ENCODE measurements around the gene RAE1. TPM values are rescaled to one million over a fixed set of nuclear protein-coding genes. Genes with fewer than 3 reads are reported as not detected.

The RAE1 gene
- total RNA-seq, 1 experiment from 2014 or later, result 34.5 TPM

DNA sequence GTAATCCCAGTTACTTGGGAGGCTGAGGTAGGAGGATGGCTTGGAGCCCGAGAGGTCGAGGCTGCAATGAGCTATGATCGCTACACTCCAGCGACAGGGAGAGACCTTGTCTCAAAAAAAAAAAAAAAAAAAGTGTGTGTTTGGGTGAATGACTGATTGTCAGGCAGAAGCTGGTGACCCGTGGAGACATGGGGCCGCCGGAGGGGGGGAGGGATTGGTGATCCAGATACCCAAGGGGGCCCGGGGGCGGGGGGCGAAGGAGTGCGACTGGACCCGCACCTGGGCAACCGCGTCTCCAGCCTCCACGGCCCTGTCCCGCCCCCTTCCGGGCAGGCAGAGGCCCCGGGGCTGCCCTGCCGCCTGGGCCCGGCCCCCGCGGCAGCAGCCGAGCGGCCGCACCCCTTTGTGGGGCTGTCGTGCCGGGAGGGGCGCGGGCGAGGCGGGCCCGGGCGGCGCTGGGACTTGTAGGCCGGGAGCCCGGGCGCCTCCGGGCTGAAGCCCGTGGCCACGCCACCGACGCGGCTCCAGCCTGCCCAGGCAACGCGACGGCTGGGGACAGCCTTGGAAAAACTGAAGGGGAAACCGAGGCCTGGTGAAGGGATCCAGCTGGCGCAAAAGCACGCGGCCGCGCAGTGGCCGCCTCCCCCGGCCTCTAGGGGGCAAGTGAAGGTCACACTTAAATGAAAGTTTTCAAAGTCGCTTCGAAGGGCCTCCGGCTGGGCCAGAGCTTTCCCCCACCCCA lies 38.1 kb downstream of the RAE1 start:
- peak; percentile 39; the same call in 1 of the 2 replicates for TF ChIP-seq POLR2AphosphoS5 (IDR thresholded peaks at IDR 0.05; ENCODE audit: low read depth, low read length)
- TF ChIP-seq, protein P1, sequence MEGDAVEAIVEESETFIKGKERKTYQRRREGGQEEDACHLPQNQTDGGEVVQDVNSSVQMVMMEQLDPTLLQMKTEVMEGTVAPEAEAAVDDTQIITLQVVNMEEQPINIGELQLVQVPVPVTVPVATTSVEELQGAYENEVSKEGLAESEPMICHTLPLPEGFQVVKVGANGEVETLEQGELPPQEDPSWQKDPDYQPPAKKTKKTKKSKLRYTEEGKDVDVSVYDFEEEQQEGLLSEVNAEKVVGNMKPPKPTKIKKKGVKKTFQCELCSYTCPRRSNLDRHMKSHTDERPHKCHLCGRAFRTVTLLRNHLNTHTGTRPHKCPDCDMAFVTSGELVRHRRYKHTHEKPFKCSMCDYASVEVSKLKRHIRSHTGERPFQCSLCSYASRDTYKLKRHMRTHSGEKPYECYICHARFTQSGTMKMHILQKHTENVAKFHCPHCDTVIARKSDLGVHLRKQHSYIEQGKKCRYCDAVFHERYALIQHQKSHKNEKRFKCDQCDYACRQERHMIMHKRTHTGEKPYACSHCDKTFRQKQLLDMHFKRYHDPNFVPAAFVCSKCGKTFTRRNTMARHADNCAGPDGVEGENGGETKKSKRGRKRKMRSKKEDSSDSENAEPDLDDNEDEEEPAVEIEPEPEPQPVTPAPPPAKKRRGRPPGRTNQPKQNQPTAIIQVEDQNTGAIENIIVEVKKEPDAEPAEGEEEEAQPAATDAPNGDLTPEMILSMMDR (IDR thresholded peaks at IDR 0.05), result no peak; the same call in 1 of the 2 replicates
- ATAC-seq (peak; percentile 86), DNase-seq (ENCODE audit: low read depth, low spot score) (no peak)
- no TSS peak for BruUV-seq (replicated peaks)
- ChIA-PET POLR2A (no interaction called here), CTCF (no interaction called here)
- intact Hi-C loops (cut with micrococcal nuclease; ENCODE audit: unreplicated experiment) (no loop called here), in situ Hi-C loops (cut with HindIII; ENCODE audit: low pct_unique_long_range_greater_than_20kb, low sequenced_read_pairs) (no loop called here)
- Histone ChIP-seq H3K27me3 (ENCODE audit: control insufficient read depth, insufficient read depth, low read length) (no peaks in the 10 kb centered on the region), H3K9me3 (ENCODE audit: control insufficient read depth, insufficient read depth, low read depth, low read length) (no peaks in the 10 kb centered on the region), H3K4me3 (ENCODE audit: low read depth in 2 of 2, low read length in 2 of 2) (peak overlapping the region; percentile 27 to 54), H3K4me1 (ENCODE audit: control insufficient read depth, insufficient read depth, low read length) (peaks cover 20% of the 10 kb centered on the region), H3K27ac (ENCODE audit: low read length) (peak overlapping the region; percentile 89), H3K36me3 (ENCODE audit: control insufficient read depth, insufficient read depth, low read length) (peaks cover 2% of the 10 kb centered on the region)

DNA sequence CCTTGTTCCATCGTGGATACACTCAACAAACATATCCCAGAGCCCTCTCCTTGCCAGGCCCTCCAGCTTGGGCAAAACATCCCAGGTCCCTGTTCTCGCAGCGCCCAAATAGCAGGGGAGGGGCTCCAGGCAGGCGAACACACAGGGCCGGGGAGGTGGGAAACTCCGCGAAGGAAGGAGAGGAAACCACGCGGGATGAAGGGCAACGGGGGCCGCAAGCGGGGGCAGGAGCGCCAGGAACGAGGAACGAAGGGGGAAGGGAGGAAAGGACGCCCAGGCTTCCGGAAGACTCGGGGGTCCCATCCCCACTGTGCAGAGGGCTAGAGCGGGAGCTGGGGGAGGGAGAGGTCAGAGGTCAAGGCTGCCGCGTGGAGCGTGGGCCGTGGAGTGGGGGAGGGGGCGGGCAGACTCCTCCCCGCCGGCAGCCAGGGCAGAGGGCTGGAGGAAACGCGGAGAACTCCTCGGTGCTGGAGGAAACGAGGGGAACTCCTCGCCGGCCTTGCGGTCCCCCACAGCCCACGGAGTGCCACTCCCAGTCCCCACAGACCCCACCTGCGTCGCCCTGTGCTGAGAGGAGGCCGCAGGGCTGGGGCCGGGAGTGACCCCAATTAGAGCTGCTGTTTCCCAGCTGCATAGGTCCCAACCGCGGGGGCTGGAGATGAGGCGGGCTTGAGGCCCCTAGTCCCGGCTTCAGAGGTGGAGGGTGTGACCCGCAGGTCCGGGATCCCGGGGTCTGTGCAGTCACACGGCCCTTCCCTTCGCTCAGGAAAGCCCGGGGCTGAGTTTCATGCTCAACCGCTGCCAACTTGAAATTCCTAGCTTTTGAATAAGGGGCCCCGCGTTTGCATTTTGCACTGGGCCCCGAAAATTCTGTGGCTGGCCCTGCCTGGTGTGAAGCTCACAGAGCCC lies 38.9 kb downstream of the RAE1 start:
- peaks cover 2% of the 10 kb centered on the region; the same call in 1 of the 2 replicates for H3K36me3 ChIP-seq (ENCODE audit: control insufficient read depth, insufficient read depth, low read length)
- H3K9me3 ChIP-seq (ENCODE audit: control insufficient read depth, insufficient read depth, low read depth, low read length), result no peaks in the 10 kb centered on the region
- intact Hi-C loops (cut with micrococcal nuclease; ENCODE audit: unreplicated experiment), result no loop called here
- no TSS peak for BruUV-seq (replicated peaks)
- in situ Hi-C loops (cut with HindIII; ENCODE audit: low pct_unique_long_range_greater_than_20kb, low sequenced_read_pairs), result no loop called here
- ChIA-PET CTCF (interaction anchor here (1.0 kb wide), 1 partner anchor 109 kb away, joined by 3 read pairs; no protein-coding TSS in a partner anchor), POLR2A (no interaction called here)
- no peaks in the 10 kb centered on the region for H3K27me3 ChIP-seq (ENCODE audit: control insufficient read depth, insufficient read depth, low read length)
- peak overlapping the region; percentile 89 for H3K27ac ChIP-seq (ENCODE audit: low read length)
- H3K4me3 ChIP-seq (ENCODE audit: low read depth in 2 of 2, low read length in 2 of 2), result peak overlapping the region; percentile 27 to 54
- ATAC-seq (no peak), DNase-seq (ENCODE audit: low read depth, low spot score) (no peak)
- H3K4me1 ChIP-seq (ENCODE audit: control insufficient read depth, insufficient read depth, low read length), result peaks cover 20% of the 10 kb centered on the region
- TF ChIP-seq TCF7L2 (IDR thresholded peaks at IDR 0.05; ENCODE audit: low read depth, low read length) (no peak), POLR2AphosphoS5 (IDR thresholded peaks at IDR 0.05; ENCODE audit: low read depth, low read length) (no peak), SIN3A (IDR thresholded peaks at IDR 0.05; ENCODE audit: borderline replicate concordance, insufficient read depth, low read depth, low read length) (no peak)
- TF ChIP-seq, protein P2, sequence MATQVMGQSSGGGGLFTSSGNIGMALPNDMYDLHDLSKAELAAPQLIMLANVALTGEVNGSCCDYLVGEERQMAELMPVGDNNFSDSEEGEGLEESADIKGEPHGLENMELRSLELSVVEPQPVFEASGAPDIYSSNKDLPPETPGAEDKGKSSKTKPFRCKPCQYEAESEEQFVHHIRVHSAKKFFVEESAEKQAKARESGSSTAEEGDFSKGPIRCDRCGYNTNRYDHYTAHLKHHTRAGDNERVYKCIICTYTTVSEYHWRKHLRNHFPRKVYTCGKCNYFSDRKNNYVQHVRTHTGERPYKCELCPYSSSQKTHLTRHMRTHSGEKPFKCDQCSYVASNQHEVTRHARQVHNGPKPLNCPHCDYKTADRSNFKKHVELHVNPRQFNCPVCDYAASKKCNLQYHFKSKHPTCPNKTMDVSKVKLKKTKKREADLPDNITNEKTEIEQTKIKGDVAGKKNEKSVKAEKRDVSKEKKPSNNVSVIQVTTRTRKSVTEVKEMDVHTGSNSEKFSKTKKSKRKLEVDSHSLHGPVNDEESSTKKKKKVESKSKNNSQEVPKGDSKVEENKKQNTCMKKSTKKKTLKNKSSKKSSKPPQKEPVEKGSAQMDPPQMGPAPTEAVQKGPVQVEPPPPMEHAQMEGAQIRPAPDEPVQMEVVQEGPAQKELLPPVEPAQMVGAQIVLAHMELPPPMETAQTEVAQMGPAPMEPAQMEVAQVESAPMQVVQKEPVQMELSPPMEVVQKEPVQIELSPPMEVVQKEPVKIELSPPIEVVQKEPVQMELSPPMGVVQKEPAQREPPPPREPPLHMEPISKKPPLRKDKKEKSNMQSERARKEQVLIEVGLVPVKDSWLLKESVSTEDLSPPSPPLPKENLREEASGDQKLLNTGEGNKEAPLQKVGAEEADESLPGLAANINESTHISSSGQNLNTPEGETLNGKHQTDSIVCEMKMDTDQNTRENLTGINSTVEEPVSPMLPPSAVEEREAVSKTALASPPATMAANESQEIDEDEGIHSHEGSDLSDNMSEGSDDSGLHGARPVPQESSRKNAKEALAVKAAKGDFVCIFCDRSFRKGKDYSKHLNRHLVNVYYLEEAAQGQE (IDR thresholded peaks at IDR 0.05; ENCODE audit: insufficient read depth in 1 of 2, low read depth in 2 of 2, low read length in 1 of 2), result no peak
- TF ChIP-seq, protein P1 (IDR thresholded peaks at IDR 0.05), result no peak
